ENCODE measurements around the gene SPHK2.

The SPHK2 gene

GRCh38 chr19:48606463-48607358, 12.6 kb upstream of the SPHK2 start, which contains the start of gene SPACA4:
Gene SPACA4 (plus strand): TSS chr19:48606742. CDS start chr19:48606979, 237 bp downstream.
- no peak for DNase-seq (ENCODE audit: low read depth in 2 of 2)

GRCh38 chr19:48607359-48607755, 11.9 kb upstream of the SPHK2 start:
- DNase-seq (ENCODE audit: low read depth in 2 of 2), result no peak

- DNase-seq (ENCODE audit: low read depth in 2 of 2), result no peak
Measured at GRCh38 chr19:48608798-48609263, 10.5 kb upstream of the SPHK2 start.

- no peak for DNase-seq (ENCODE audit: low read depth in 2 of 2)
Measured at GRCh38 chr19:48609571-48610108, 9.7 kb upstream of the SPHK2 start.

- DNase-seq (ENCODE audit: low read depth in 2 of 2), result no peak
Measured at GRCh38 chr19:48611872-48612271, 7.4 kb upstream of the SPHK2 start.

- no peak for DNase-seq (ENCODE audit: low read depth in 2 of 2)
Measured at GRCh38 chr19:48613024-48613851, 6.1 kb upstream of the SPHK2 start.

- DNase-seq (ENCODE audit: low read depth in 2 of 2), result no peak
Measured at GRCh38 chr19:48613852-48614435, 5.4 kb upstream of the SPHK2 start.

GRCh38 chr19:48614436-48615230, 4.7 kb upstream of the SPHK2 start, which contains the start of gene FAM83E:
Gene FAM83E (minus strand): TSS chr19:48615076. CDS start chr19:48613372, 1,704 bp downstream.
- DNase-seq (ENCODE audit: low read depth in 2 of 2), result no peak

- no peak for DNase-seq (ENCODE audit: low read depth in 2 of 2)
Measured at GRCh38 chr19:48615231-48616040, 3.9 kb upstream of the SPHK2 start.

- no peak for DNase-seq (ENCODE audit: low read depth in 2 of 2)
Measured at GRCh38 chr19:48616041-48616436, 3.3 kb upstream of the SPHK2 start.

GRCh38 chr19:48616491-48617056, 2.7 kb upstream of the SPHK2 start:
- no peak for DNase-seq (ENCODE audit: low read depth in 2 of 2)

- no peak for DNase-seq (ENCODE audit: low read depth in 2 of 2)
Measured at GRCh38 chr19:48617146-48617937, 2.0 kb upstream of the SPHK2 start.

GRCh38 chr19:48618278-48618915, 909 bp upstream of the SPHK2 start:
- DNase-seq (ENCODE audit: low read depth in 2 of 2), result no peak

- no peak for DNase-seq (ENCODE audit: low read depth in 2 of 2)
Measured at GRCh38 chr19:48619692-48620585, 633 bp downstream of the SPHK2 start.

- no peak for DNase-seq (ENCODE audit: low read depth in 2 of 2)
Measured at GRCh38 chr19:48623556-48624066, 4.3 kb downstream of the SPHK2 start.

GRCh38 chr19:48624067-48624594, 4.8 kb downstream of the SPHK2 start:
- peak; percentile 92 for DNase-seq (ENCODE audit: low read depth in 2 of 2)
